ENCODE measurements around the gene CAB39. TPM values are rescaled to one million over a fixed set of nuclear protein-coding genes. Genes with fewer than 3 reads are reported as not detected.

CAB39 gene
- total and polyA plus RNA-seq, 2 donors (not counting 3 experiments of a cell fraction or from before 2014, with no cell fraction given): 25.7 to 53.7 TPM

- CTCF ChIA-PET: no interaction called here
- H3K4me1 ChIP-seq (ENCODE audit: control insufficient read depth, extremely low read depth, insufficient read depth, low read length): no peaks in the 10 kb centered on the region
- no TSS peak for BruUV-seq (replicated peaks)
These were observed 38.2 kb upstream of the CAB39 start for GRCh38 chr2:230674401-230674800.

More at GRCh38 chr2:230674401-230674800, 38.2 kb upstream of the CAB39 start:
- no peak for DNase-seq (ENCODE audit: low read depth, low spot score)
- no peak for TF ChIP-seq GATA2 (IDR thresholded peaks at IDR 0.05; ENCODE audit: insufficient read depth, insufficient read length, low read depth, low read length)
- TF ChIP-seq POLR2A (IDR thresholded peaks at IDR 0.05; ENCODE audit: low read depth, low read length): no peak
- TF ChIP-seq FOS (IDR thresholded peaks at IDR 0.05; ENCODE audit: borderline replicate concordance, insufficient read depth, low read length): no peak
- no peak for TF ChIP-seq EZH2 (IDR thresholded peaks at IDR 0.05; ENCODE audit: borderline replicate concordance, low read depth, low read length, severe bottlenecking)
- TF ChIP-seq POLR2AphosphoS5 (IDR thresholded peaks at IDR 0.05; ENCODE audit: insufficient read depth, low read depth, low read length): no peak
- no peak for TF ChIP-seq MYC (IDR thresholded peaks at IDR 0.05; ENCODE audit: low read depth, low read length)
- TF ChIP-seq MAX (IDR thresholded peaks at IDR 0.05; ENCODE audit: insufficient read depth, insufficient read length): no peak
- TF ChIP-seq CTCF (IDR thresholded peaks at IDR 0.05; ENCODE audit: extremely low read depth in 1 of 2, insufficient read depth in 1 of 2, low read depth in 1 of 2, low read length in 2 of 2): no peak
- TF ChIP-seq JUN (IDR thresholded peaks at IDR 0.05; ENCODE audit: borderline replicate concordance, insufficient read depth, insufficient read length, low read depth): no peak
- Histone ChIP-seq H3K27me3 (ENCODE audit: control insufficient read depth in 2 of 2, insufficient read depth in 2 of 2, low read length in 2 of 2) (no peaks in the 10 kb centered on the region), H4K20me1 (replicated peaks; ENCODE audit: control insufficient read depth, extremely low read depth, insufficient read depth, low read length) (no peaks in the 10 kb centered on the region), H2AFZ (ENCODE audit: low read depth, low read length) (no peak overlapping the region), H3K9me1 (replicated peaks; ENCODE audit: control insufficient read depth, extremely low read depth, insufficient read depth, low read length) (no peaks in the 10 kb centered on the region), H3K9ac (replicated peaks; ENCODE audit: extremely low read depth, insufficient read depth, low read length) (no peak overlapping the region), H3K27ac (ENCODE audit: insufficient read depth, low read depth, low read length) (no peak overlapping the region), H3K4me3 (replicated peaks in 1 of 3; ENCODE audit: insufficient read depth in 1 of 3, low read depth in 1 of 3, low read length in 3 of 3) (no peak overlapping the region), H3K4me2 (ENCODE audit: insufficient read depth, low read length) (no peak overlapping the region), H3K36me3 (ENCODE audit: control insufficient read depth in 2 of 2, extremely low read depth in 1 of 2, insufficient read depth in 2 of 2, low read length in 2 of 2) (no peaks in the 10 kb centered on the region), H3K79me2 (ENCODE audit: control insufficient read depth, insufficient read depth, low read length) (no peaks in the 10 kb centered on the region), H3K9me3 (replicated peaks; ENCODE audit: control insufficient read depth, insufficient read depth, low read length) (no peaks in the 10 kb centered on the region)
- no peak for FAIRE-seq
- dilution Hi-C loops (cut with MboI; ENCODE audit: extremely low pct_ligation_motif_present, low sequenced_read_pairs) (no loop called here), intact Hi-C loops (cut with micrococcal nuclease) (no loop called here)
- POLR2A ChIA-PET: no interaction called here

All from endothelial cell of umbilical vein (primary cell).